Activated T-helper 2 cell treated with anti-CD3 and anti-CD28 coated beads, Interferon-gamma antibody, Interleukin-2, Interleukin-4, amounts not matched to agents 10 μg/mL and 5 μg/mL and 100 μg/mL, durations not matched to agents 14 hours and 24 hours and 36 hours (primary cell): ENCODE data around the gene PPP1R9A. TPM values are rescaled to one million over a fixed set of nuclear protein-coding genes. Genes with fewer than 3 reads are reported as not detected.

Experiments
- DNase-seq: peaks from one replicate; pipeline ENCODE4 v3.0.0; 2021; ENCODE audit warnings: low spot score
- H3K27ac Mint-ChIP-seq: one replicate; pipeline ENCODE4 v1.8.0; 2021; ENCODE audit warnings: mixed read lengths
- H3K27me3 Mint-ChIP-seq: one replicate; pipeline ENCODE4 v1.8.0; 2021; ENCODE audit warnings: low read depth, mixed read lengths
- H3K36me3 Mint-ChIP-seq: one replicate; pipeline ENCODE4 v1.8.0; 2021; ENCODE audit warnings: low read depth, mixed read lengths
- H3K4me1 Mint-ChIP-seq: one replicate; pipeline ENCODE4 v1.8.0; 2021; ENCODE audit warnings: low read depth, mixed read lengths
- H3K4me3 Mint-ChIP-seq: one replicate; pipeline ENCODE4 v1.8.0; 2021; ENCODE audit warnings: low read depth, mild to moderate bottlenecking, moderate library complexity, mixed read lengths
- H3K9me3 Mint-ChIP-seq: one replicate; pipeline ENCODE4 v1.8.0; 2021; ENCODE audit warnings: mixed read lengths
- intact Hi-C: fragments of 100-400 bp; cut with micrococcal nuclease; formaldehyde crosslinking; loops from one replicate; pipeline ENCODE4 v1.15.1; 2023
- total RNA-seq: library from RNA; stranded (reverse); gene quantifications from 2 replicates; pipeline ENCODE4 v1.2.3, GENCODE V29; 2022

PPP1R9A gene
- total RNA-seq, 1 donor from 2014 or later: not detected

GRCh38 chr7:95262875-95263274 lies 355.5 kb downstream of the PPP1R9A start:
- Mint-ChIP-seq H3K9me3 (no peaks in the 10 kb centered on the region), H3K4me3 (no peak overlapping the region), H3K27me3 (no peaks in the 10 kb centered on the region), H3K4me1 (no peaks in the 10 kb centered on the region), H3K27ac (no peak overlapping the region), H3K36me3 (no peaks in the 10 kb centered on the region)
- no peak for DNase-seq
- intact Hi-C loops: no loop called here

GRCh38 chr7:95263785-95264362 lies 356.5 kb downstream of the PPP1R9A start:
- Mint-ChIP-seq H3K27ac (no peak overlapping the region), H3K4me3 (no peak overlapping the region), H3K27me3 (no peaks in the 10 kb centered on the region), H3K36me3 (no peaks in the 10 kb centered on the region), H3K9me3 (no peaks in the 10 kb centered on the region), H3K4me1 (no peaks in the 10 kb centered on the region)
- intact Hi-C loops: no loop called here
- no peak for DNase-seq

DNA sequence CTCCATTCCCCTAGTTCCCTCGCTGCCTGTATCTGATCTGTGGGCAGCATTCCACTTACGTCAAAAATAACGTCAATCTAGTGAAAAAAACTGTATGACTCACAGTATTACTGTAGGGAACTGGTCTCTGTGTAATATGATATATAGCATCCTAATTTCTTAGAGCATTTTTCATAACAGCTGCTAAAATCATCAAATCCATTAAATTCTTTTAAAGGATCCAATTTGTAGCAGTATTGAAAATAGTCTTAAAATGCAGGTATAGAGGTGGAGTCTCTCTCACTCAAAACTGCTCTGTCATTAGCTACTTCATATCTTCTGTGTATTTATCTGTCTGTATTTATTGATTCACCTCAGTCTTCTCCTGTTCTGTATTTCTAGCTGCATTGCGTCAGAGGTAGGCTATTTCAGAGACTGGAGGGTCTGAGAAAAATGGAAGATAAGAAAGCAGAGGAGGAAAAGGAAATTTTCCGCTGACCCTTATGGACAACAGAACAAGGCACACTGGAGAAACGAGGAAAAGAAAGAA lies 357.0 kb downstream of the PPP1R9A start:
- Mint-ChIP-seq H3K27ac (no peak overlapping the region), H3K9me3 (no peaks in the 10 kb centered on the region), H3K4me1 (no peaks in the 10 kb centered on the region), H3K27me3 (no peaks in the 10 kb centered on the region), H3K4me3 (no peak overlapping the region), H3K36me3 (no peaks in the 10 kb centered on the region)
- intact Hi-C loops: no loop called here
- no peak for DNase-seq

DNA sequence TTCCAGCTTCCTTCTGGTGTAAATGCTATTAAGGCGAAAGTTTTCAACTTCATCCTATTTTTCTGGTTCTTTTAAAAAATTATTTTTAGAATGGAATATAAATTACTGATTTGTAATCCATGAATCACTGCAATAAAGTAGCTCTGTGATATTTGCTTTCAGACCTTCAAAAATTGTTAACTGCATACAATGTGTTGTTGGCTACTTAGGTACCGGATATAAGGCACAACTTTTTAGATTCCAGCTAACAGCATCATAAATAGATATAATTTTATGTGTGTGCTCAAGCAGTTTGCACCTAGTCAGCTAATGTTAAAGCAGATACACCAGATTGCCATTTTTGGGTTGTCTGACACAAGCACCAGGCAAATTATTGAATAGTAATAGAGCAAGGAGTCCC lies 358.2 kb downstream of the PPP1R9A start:
- DNase-seq: no peak
- H3K27me3 Mint-ChIP-seq: no peaks in the 10 kb centered on the region

DNA sequence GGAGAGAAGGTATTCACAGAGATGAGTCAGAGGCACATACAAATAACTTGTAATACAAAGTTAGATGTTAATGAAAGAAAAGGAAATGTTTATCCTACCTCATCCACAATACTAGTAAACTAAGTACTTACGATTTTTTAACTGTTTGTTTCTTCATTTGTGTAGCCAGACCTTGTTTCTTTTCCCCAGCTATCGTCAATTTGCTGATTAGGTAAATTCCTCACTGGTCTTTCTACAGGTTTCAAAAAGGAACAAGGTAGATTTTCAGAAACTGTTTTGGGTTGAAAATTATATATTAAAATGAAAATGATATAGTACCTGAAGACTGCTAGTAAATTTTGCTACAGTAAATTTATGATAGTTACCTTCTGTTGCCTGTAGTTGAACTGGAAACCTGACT lies 360.4 kb downstream of the PPP1R9A start:
- no peaks in the 10 kb centered on the region for H3K4me1 Mint-ChIP-seq
- H3K27ac Mint-ChIP-seq: no peak overlapping the region

More for the DNA sequence above, 358.2 kb downstream of the PPP1R9A start:
- H3K9me3 Mint-ChIP-seq: no peaks in the 10 kb centered on the region
- no peak overlapping the region for H3K4me3 Mint-ChIP-seq
- no peaks in the 10 kb centered on the region for H3K36me3 Mint-ChIP-seq
- H3K4me1 Mint-ChIP-seq: no peaks in the 10 kb centered on the region
- H3K27ac Mint-ChIP-seq: no peak overlapping the region
- intact Hi-C loops: no loop called here

GRCh38 chr7:95269640-95270039 lies 362.2 kb downstream of the PPP1R9A start:
- Mint-ChIP-seq H3K36me3 (no peaks in the 10 kb centered on the region), H3K27ac (no peak overlapping the region), H3K4me1 (no peaks in the 10 kb centered on the region), H3K27me3 (peaks cover 2% of the 10 kb centered on the region), H3K9me3 (no peaks in the 10 kb centered on the region), H3K4me3 (no peak overlapping the region)
- intact Hi-C loops: no loop called here
- no peak for DNase-seq

More for the DNA sequence above, 360.4 kb downstream of the PPP1R9A start:
- intact Hi-C loops: no loop called here
- Mint-ChIP-seq H3K9me3 (no peaks in the 10 kb centered on the region), H3K36me3 (no peaks in the 10 kb centered on the region), H3K4me3 (no peak overlapping the region), H3K27me3 (peaks cover 2% of the 10 kb centered on the region)
- DNase-seq: no peak

DNA sequence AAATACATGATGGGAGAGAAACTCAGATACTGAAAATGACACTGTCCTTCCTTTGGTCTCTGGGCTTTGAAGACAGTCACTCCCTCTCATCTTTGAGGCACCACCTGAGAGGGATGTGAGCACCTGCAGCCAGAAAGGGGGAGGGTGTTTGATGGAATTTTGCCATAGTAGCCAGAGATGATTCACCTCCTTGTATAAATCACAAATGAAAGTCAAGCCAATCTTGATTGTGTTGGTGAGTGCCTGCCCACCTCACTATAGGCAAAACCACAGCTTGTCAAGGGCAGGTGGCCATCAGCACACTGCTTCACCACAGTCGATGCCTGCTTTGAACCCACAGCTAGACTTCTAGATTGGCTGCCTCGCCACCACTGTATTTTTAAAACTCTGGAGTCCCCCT lies 368.7 kb downstream of the PPP1R9A start:
- no peaks in the 10 kb centered on the region for H3K36me3 Mint-ChIP-seq
- H3K4me1 Mint-ChIP-seq: no peaks in the 10 kb centered on the region
- H3K27ac Mint-ChIP-seq: no peak overlapping the region
- no peaks in the 10 kb centered on the region for H3K9me3 Mint-ChIP-seq
- peaks cover 2% of the 10 kb centered on the region for H3K27me3 Mint-ChIP-seq
- intact Hi-C loops: no loop called here
- no peak for DNase-seq
- no peak overlapping the region for H3K4me3 Mint-ChIP-seq

GRCh38 chr7:95279417-95279816 lies 372.0 kb downstream of the PPP1R9A start:
- Mint-ChIP-seq H3K4me3 (no peak overlapping the region), H3K36me3 (no peaks in the 10 kb centered on the region), H3K4me1 (no peaks in the 10 kb centered on the region), H3K27me3 (no peaks in the 10 kb centered on the region), H3K9me3 (no peaks in the 10 kb centered on the region), H3K27ac (no peak overlapping the region)
- no peak for DNase-seq
- intact Hi-C loops: no loop called here

- no peak overlapping the region for H3K27ac Mint-ChIP-seq
- no peak overlapping the region for H3K4me3 Mint-ChIP-seq
- H3K27me3 Mint-ChIP-seq: peaks cover 4% of the 10 kb centered on the region
Observed at GRCh38 chr7:95286096-95286495, 378.7 kb downstream of the PPP1R9A start.

GRCh38 chr7:95290166-95290830 lies 382.9 kb downstream of the PPP1R9A start:
- intact Hi-C loops: no loop called here
- H3K4me3 Mint-ChIP-seq: no peak overlapping the region
- H3K9me3 Mint-ChIP-seq: no peaks in the 10 kb centered on the region

More at GRCh38 chr7:95286096-95286495, 378.7 kb downstream of the PPP1R9A start:
- H3K9me3 Mint-ChIP-seq: no peaks in the 10 kb centered on the region
- intact Hi-C loops: no loop called here
- no peak for DNase-seq
- no peaks in the 10 kb centered on the region for H3K4me1 Mint-ChIP-seq
- no peaks in the 10 kb centered on the region for H3K36me3 Mint-ChIP-seq

GRCh38 chr7:95295397-95295796 lies 388.0 kb downstream of the PPP1R9A start:
- intact Hi-C loops: no loop called here
- H3K27ac Mint-ChIP-seq: no peak overlapping the region
- H3K4me3 Mint-ChIP-seq: no peak overlapping the region
- H3K27me3 Mint-ChIP-seq: no peaks in the 10 kb centered on the region
- no peak for DNase-seq
- H3K9me3 Mint-ChIP-seq: no peaks in the 10 kb centered on the region
- H3K4me1 Mint-ChIP-seq: no peaks in the 10 kb centered on the region
- H3K36me3 Mint-ChIP-seq: no peaks in the 10 kb centered on the region

More at GRCh38 chr7:95290166-95290830, 382.9 kb downstream of the PPP1R9A start:
- no peaks in the 10 kb centered on the region for H3K36me3 Mint-ChIP-seq
- H3K27ac Mint-ChIP-seq: no peak overlapping the region
- DNase-seq: no peak
- H3K27me3 Mint-ChIP-seq: peaks cover 4% of the 10 kb centered on the region
- H3K4me1 Mint-ChIP-seq: no peaks in the 10 kb centered on the region

- H3K9me3 Mint-ChIP-seq: no peaks in the 10 kb centered on the region
- intact Hi-C loops: no loop called here
- no peak overlapping the region for H3K27ac Mint-ChIP-seq
- no peaks in the 10 kb centered on the region for H3K27me3 Mint-ChIP-seq
- no peaks in the 10 kb centered on the region for H3K36me3 Mint-ChIP-seq
- H3K4me1 Mint-ChIP-seq: no peaks in the 10 kb centered on the region
- no peak for DNase-seq
- H3K4me3 Mint-ChIP-seq: no peak overlapping the region
Observed at GRCh38 chr7:95296456-95296855, 389.1 kb downstream of the PPP1R9A start.

GRCh38 chr7:95297041-95297440 lies 389.6 kb downstream of the PPP1R9A start:
- H3K27ac Mint-ChIP-seq: no peak overlapping the region
- H3K9me3 Mint-ChIP-seq: no peaks in the 10 kb centered on the region
- H3K27me3 Mint-ChIP-seq: peaks cover under 1% of the 10 kb centered on the region
- intact Hi-C loops: no loop called here
- H3K4me3 Mint-ChIP-seq: no peak overlapping the region
- H3K4me1 Mint-ChIP-seq: no peaks in the 10 kb centered on the region
- DNase-seq: no peak
- no peaks in the 10 kb centered on the region for H3K36me3 Mint-ChIP-seq
